Ascending aorta (tissue), 2 donors: ENCODE results near the gene ARL4A. TPM values are rescaled to one million over a fixed set of nuclear protein-coding genes. Genes with fewer than 3 reads are reported as not detected.

Experiments
- DNase-seq, 2 donors: peaks; one replicate each; pipeline ENCODE4 v3.0.0-alpha.2; 2019; ENCODE audit warnings: low spot score in 2 of 2
- H3K27ac ChIP-seq, 2 donors: fragments of 200-600 bp; sonication (generic); one replicate each; pipeline ENCODE4 v1.5.1; 2016 to 2017; ENCODE audit warnings: mild to moderate bottlenecking in 1 of 2
- H3K27me3 ChIP-seq: fragments of 200-600 bp; sonication (generic); one replicate; pipeline ENCODE4 v1.5.1; 2017
- H3K36me3 ChIP-seq, 2 donors: fragments of 200-600 bp; sonication (generic); one replicate each; pipeline ENCODE4 v1.5.1; 2016
- H3K4me1 ChIP-seq, 2 donors: fragments of 200-600 bp; sonication (generic); one replicate each; pipeline ENCODE4 v1.5.1; 2016 to 2017; ENCODE audit warnings: mild to moderate bottlenecking in 1 of 2
- H3K4me3 ChIP-seq, 2 donors: fragments of 200-600 bp; sonication (generic); one replicate each; pipeline ENCODE4 v1.5.1; 2016 to 2017; ENCODE audit warnings: mild to moderate bottlenecking in 1 of 2
- H3K9me3 ChIP-seq, 2 donors: fragments of 200-600 bp; sonication (generic); one replicate each; pipeline ENCODE4 v1.5.1; 2016
- intact Hi-C: fragments of 100-400 bp; cut with DNase I; formaldehyde crosslinking; loops from one replicate; pipeline ENCODE4 v1.15.1; 2023
- total RNA-seq: library from RNA; depleted of rRNA; stranded (reverse); fragments of >200 nt; gene quantifications from one replicate; pipeline ENCODE4 v1.1.0, GENCODE V29; 2016
- TF ChIP-seq, protein P1 (sequence below), 3 experiments: fragments of 200-600 bp in 2 of 3; fragments of 450-650 bp in 1 of 3; sonication (generic) in 2 of 3; IDR thresholded peaks; one replicate each; pipeline ENCODE4 v1.5.1; 2016 to 2019; ENCODE audit warnings: antibody characterized with exemption in 3 of 3, mild to moderate bottlenecking in 1 of 3, moderate library complexity in 1 of 3

Gene ARL4A
- total RNA-seq, 1 donor from 2014 or later: 55.5 TPM

DNA sequence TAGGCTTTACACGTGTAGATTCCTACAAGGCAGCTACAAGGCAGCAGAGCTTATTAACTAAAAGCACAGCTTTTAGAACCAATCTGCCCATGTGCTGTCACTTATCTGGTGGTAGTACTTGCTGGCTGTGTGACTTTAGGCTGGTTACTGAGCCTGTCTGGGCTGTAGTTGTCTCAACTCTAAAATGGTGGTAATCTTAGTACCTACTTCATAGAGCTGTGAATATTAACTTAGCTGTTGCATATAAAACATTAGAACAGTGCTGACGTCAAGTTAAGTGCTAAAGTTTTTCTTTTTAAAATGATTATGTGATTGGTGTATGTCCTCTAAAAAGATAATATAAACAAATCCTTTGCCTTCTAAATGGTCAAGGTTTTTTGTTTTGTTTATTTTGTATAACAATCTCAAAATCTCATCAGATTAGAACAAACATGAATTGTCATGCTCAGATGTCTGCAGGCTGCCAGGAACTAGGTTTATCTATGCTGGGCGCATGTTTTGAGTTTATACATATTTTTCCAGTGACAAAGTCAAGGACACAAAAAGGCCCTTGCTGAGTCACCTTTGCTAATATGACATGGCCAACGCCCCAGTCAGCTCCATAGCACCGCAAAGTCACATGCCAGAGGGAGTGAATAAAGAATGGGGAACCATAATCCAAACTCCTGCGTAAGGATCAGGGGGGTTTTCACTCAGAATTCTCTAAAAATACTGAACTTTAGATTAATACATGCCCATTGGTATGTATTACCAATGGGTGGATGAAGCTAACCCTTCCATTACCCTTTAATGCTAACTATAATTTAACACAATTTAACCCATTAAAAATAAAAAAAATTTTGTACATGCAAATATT, 39.8 kb upstream of the ARL4A start:
- H3K4me3 ChIP-seq: no peak overlapping the region
- intact Hi-C loops: no loop called here
- no peaks in the 10 kb centered on the region for H3K9me3 ChIP-seq
- H3K36me3 ChIP-seq: no peaks in the 10 kb centered on the region
- no peaks in the 10 kb centered on the region for H3K27me3 ChIP-seq
- DNase-seq: no peak
- TF ChIP-seq, protein P1, sequence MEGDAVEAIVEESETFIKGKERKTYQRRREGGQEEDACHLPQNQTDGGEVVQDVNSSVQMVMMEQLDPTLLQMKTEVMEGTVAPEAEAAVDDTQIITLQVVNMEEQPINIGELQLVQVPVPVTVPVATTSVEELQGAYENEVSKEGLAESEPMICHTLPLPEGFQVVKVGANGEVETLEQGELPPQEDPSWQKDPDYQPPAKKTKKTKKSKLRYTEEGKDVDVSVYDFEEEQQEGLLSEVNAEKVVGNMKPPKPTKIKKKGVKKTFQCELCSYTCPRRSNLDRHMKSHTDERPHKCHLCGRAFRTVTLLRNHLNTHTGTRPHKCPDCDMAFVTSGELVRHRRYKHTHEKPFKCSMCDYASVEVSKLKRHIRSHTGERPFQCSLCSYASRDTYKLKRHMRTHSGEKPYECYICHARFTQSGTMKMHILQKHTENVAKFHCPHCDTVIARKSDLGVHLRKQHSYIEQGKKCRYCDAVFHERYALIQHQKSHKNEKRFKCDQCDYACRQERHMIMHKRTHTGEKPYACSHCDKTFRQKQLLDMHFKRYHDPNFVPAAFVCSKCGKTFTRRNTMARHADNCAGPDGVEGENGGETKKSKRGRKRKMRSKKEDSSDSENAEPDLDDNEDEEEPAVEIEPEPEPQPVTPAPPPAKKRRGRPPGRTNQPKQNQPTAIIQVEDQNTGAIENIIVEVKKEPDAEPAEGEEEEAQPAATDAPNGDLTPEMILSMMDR (IDR thresholded peaks at IDR 0.05): no peak
- no peaks in the 10 kb centered on the region for H3K4me1 ChIP-seq
- H3K27ac ChIP-seq: no peak overlapping the region

DNA sequence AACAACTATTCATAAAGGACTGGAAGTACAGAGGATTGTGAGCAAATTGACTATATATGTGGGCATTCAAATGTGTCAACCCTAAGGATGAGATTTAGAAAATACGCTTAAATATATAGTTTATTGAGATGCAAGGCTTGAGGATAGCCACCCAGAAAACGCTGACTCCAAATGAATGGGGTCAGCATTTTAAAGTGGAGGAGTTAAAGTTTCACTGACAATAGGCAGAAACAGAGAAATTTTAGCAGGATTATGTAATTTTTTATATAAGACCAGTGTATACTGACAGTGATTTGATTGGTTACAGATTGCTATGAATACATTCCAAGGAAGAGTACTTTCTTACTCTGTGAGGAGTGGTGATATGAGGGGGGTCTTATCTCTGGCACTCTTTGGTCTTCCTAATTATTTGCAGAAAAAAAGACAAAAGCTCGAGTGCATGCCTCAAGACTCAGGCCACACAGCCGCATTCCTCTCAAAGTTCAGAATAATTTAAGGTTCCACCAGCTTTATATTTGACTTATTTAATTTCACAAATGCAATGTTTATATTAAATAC, 38.6 kb upstream of the ARL4A start:
- Histone ChIP-seq H3K27ac (no peak overlapping the region), H3K9me3 (no peaks in the 10 kb centered on the region), H3K27me3 (no peaks in the 10 kb centered on the region), H3K36me3 (no peaks in the 10 kb centered on the region), H3K4me3 (no peak overlapping the region), H3K4me1 (no peaks in the 10 kb centered on the region)
- TF ChIP-seq, protein P1 (IDR thresholded peaks at IDR 0.05): no peak
- intact Hi-C loops: no loop called here
- no peak for DNase-seq

DNA sequence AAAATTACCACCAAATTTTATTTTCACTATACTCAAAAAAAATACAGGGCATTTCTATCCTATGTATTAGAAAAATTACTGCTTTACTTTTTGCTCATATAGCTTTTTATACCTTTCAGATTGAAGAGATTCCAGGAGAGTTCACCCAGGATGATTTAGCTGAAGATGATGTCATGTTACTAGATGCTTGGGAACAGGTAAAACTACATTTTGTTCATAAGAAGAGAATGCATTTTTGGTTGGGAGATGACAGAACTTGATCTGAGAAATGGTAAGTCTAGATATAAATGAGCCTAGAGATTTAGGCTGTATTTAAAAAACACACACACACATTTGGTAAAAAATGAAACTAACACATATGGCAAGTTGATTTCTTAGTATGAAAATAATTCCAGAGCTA, 38.1 kb upstream of the ARL4A start:
- Histone ChIP-seq H3K9me3 (no peaks in the 10 kb centered on the region), H3K27me3 (no peaks in the 10 kb centered on the region), H3K4me3 (no peak overlapping the region), H3K4me1 (no peaks in the 10 kb centered on the region), H3K27ac (no peak overlapping the region), H3K36me3 (no peaks in the 10 kb centered on the region)
- intact Hi-C loops: no loop called here
- DNase-seq: no peak
- TF ChIP-seq, protein P1 (IDR thresholded peaks at IDR 0.05): no peak

DNA sequence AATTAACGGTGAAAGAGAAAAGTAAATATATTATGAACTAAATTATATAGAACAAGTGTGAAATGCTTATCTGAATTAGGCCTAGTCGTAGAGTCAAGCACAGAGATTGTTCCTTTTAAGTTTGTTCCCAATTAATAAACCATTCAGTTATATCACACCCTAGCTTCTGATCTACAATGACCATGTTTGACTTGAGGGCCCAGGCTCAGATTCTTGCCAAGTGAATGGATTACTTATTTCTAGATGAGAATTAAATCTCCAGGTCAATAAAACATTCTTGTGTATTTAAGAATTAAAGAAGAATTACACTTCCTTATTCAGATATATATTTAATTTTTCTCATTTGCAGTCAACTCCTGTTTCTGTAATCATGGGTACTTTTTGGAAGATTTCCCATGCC, 37.4 kb upstream of the ARL4A start:
- H3K36me3 ChIP-seq: no peaks in the 10 kb centered on the region
- no peaks in the 10 kb centered on the region for H3K4me1 ChIP-seq
- H3K9me3 ChIP-seq: no peaks in the 10 kb centered on the region
- no peak overlapping the region for H3K4me3 ChIP-seq
- H3K27me3 ChIP-seq: no peaks in the 10 kb centered on the region
- H3K27ac ChIP-seq: no peak overlapping the region
- TF ChIP-seq, protein P1 (IDR thresholded peaks at IDR 0.05): no peak
- no peak for DNase-seq
- intact Hi-C loops: no loop called here

DNA sequence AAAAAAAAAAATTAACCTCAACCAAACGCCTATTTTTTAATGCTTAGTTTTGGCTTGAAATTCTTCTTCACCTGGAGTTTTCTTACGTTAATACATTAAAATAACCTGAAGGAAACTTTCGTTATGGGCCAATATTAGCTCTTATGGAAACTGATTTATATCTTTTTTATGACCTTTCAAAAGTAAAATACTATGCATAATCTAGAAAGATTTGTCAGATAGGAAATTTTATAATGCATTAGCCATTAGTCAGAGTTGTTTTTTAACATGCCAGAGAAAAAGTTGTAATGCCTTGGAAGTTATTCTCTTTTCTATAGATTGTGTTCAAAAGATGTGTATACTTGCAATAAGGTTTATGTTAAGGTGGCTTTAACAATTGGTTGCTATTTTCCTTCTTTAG, 34.3 kb upstream of the ARL4A start:
- no peaks in the 10 kb centered on the region for H3K9me3 ChIP-seq
- no peak overlapping the region for H3K27ac ChIP-seq
- no peaks in the 10 kb centered on the region for H3K4me1 ChIP-seq
- no peaks in the 10 kb centered on the region for H3K27me3 ChIP-seq
- TF ChIP-seq, protein P1 (IDR thresholded peaks at IDR 0.05): no peak
- H3K4me3 ChIP-seq: no peak overlapping the region
- DNase-seq: no peak
- no peaks in the 10 kb centered on the region for H3K36me3 ChIP-seq
- intact Hi-C loops: no loop called here
